GM19372 (cell line): Measurements from ENCODE around the gene TRIM50.
"Not testable (repeated sequence)": the region's sequence is repeated elsewhere in the genome, so short reads cannot be mapped to it uniquely, and the experiment has no call there.

ENCODE experiments used
- ATAC-seq: cut with Tn5 transposase; IDR thresholded peaks from one replicate; pipeline ENCODE4 v1.9.1; 2021; ENCODE audit warnings: mild to moderate bottlenecking, low read depth, moderate library complexity; ENCODE audit not compliant: unreplicated experiment

The TRIM50 gene

GRCh38 chr7:73351447-73352167 lies 23.7 kb upstream of the TRIM50 start:
- ATAC-seq: no peak

GRCh38 chr7:73350306-73351068 lies 22.6 kb upstream of the TRIM50 start:
- no peak for ATAC-seq

GRCh38 chr7:73349763-73350162 lies 21.9 kb upstream of the TRIM50 start:
- ATAC-seq: no peak

- ATAC-seq: no peak
Measured at GRCh38 chr7:73345951-73346350, 18.1 kb upstream of the TRIM50 start.

- ATAC-seq: no peak
Measured at GRCh38 chr7:73345538-73345937, 17.7 kb upstream of the TRIM50 start.

- no peak for ATAC-seq
Measured at GRCh38 chr7:73343671-73344380, 15.9 kb upstream of the TRIM50 start.

GRCh38 chr7:73342645-73343044 lies 14.8 kb upstream of the TRIM50 start:
- no peak for ATAC-seq

GRCh38 chr7:73341877-73342276 lies 14.0 kb upstream of the TRIM50 start:
- no peak for ATAC-seq

- ATAC-seq: no peak
Measured at GRCh38 chr7:73340514-73340913, 12.6 kb upstream of the TRIM50 start.

- ATAC-seq: no peak
Measured at GRCh38 chr7:73338321-73338720, 10.4 kb upstream of the TRIM50 start.

GRCh38 chr7:73332447-73332846 lies 4.6 kb upstream of the TRIM50 start:
- ATAC-seq: no peak

- ATAC-seq: no peak
Measured at GRCh38 chr7:73330772-73331171, 2.9 kb upstream of the TRIM50 start.

GRCh38 chr7:73329861-73330581 lies 2.1 kb upstream of the TRIM50 start:
- no peak for ATAC-seq

- no peak for ATAC-seq
Measured at GRCh38 chr7:73328696-73329095, 814 bp upstream of the TRIM50 start.

- ATAC-seq: not testable (repeated sequence)
Measured at GRCh38 chr7:73327449-73327848, 433 bp downstream of the TRIM50 start.

- ATAC-seq: not testable (repeated sequence)
Measured at GRCh38 chr7:73325424-73325823, 2.5 kb downstream of the TRIM50 start.

- ATAC-seq: peak; percentile 70
Measured at GRCh38 chr7:73324081-73324845, 3.6 kb downstream of the TRIM50 start.

GRCh38 chr7:73323434-73324080 lies 4.3 kb downstream of the TRIM50 start:
- not testable (repeated sequence) for ATAC-seq

GRCh38 chr7:73320009-73320408 lies 7.9 kb downstream of the TRIM50 start:
- not testable (repeated sequence) for ATAC-seq
